Esophagus muscularis mucosa (tissue), 3 donors: ENCODE data around the gene MAST4.

Source experiments
- CTCF ChIP-seq, 3 experiments: fragments of 200-600 bp in 2 of 3; fragments of 450-650 bp in 1 of 3; sonication (generic) in 2 of 3; IDR thresholded peaks; one replicate each; pipeline ENCODE4 v1.5.1; 2017 to 2019; ENCODE audit warnings: antibody characterized with exemption in 3 of 3, mild to moderate bottlenecking in 2 of 3, moderate library complexity in 1 of 3
- POLR2A ChIP-seq: fragments of 450-650 bp; IDR thresholded peaks from one replicate; pipeline ENCODE4 v1.6.1; 2017; ENCODE audit warnings: antibody characterized with exemption, moderate library complexity, mild to moderate bottlenecking, low read depth

DNA sequence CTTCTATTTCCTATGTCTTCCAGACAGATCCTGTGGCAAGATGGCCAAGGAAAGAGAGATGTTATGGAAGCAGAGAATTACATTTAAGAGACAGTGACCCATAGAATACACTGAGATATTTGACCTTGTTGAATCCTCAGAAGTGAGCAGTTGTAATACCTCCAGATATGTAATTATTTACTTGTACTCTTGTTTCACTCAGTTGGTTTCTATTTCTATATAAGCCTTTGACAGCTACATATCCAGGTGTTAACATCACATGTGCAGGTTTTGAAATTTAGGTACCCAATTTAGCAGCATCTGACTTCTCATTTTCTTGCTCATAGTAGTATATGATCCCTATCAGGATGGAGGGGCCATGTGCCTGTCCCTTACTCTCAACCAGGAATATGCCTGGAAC lies 330.9 kb downstream of the MAST4 start:
- TF ChIP-seq CTCF (IDR thresholded peaks at IDR 0.05) (no peak), POLR2A (no peak)
